ENCODE measurements around the gene SPIN2A. TPM values are rescaled to one million over a fixed set of nuclear protein-coding genes. Genes with fewer than 3 reads are reported as not detected.
"Not testable (repeated sequence)": the region's sequence is repeated elsewhere in the genome, so short reads cannot be mapped to it uniquely, and the experiment has no call there.

Gene SPIN2A
- total RNA-seq, 2 donors from 2014 or later: 0.26 to 0.99 TPM

- intact Hi-C loops (cut with DNase I): no loop called here
Measured at GRCh38 chrX:57121162-57121755, 15.9 kb downstream of the SPIN2A start, which contains the start of gene SPIN2B. Gene SPIN2B (minus strand): TSS chrX:57121548.

GRCh38 chrX:57120619-57121161 is 16.5 kb downstream of the SPIN2A start:
- peak overlapping the region in 3 of 4 donors; percentile 41 to 79 (median 66) for H3K27ac ChIP-seq
- peak in 1 of 4 donors; percentile 5 for DNase-seq

More at GRCh38 chrX:57121162-57121755, 15.9 kb downstream of the SPIN2A start, which contains the start of gene SPIN2B:
- Histone ChIP-seq H3K4me1 (no peaks in the 10 kb centered on the region), H3K9me3 (no peaks in the 10 kb centered on the region), H3K4me3 (peak within 1 kb of the TSS in 1 of 2 donors; percentile 45), H3K27me3 (no peaks in the 10 kb centered on the region), H3K36me3 (replicated peaks in 1 of 2; ENCODE audit: insufficient read depth in 1 of 2, low read depth in 2 of 2) (no peaks in the 10 kb centered on the region), H3K27ac (peak within 1 kb of the TSS; percentile 32 to 79 (median 54))
- DNase-seq (peak; percentile 64 to 82 (median 76)), ATAC-seq (peak; percentile 94)
- 0% methylated on average over 15 of the region's 43 CpGs; no CpG with 5 or more reads in 1 of the 2 donors for WGBS, 2 donors
- TF ChIP-seq POLR2A (IDR thresholded peaks at IDR 0.05): peak; percentile 19 to 78 (median 64)
- peak in 3 of 7 experiments; percentile 13 to 30 (median 24) for TF ChIP-seq CTCF (IDR thresholded peaks at IDR 0.05)

GRCh38 chrX:57119416-57119815 is 17.8 kb downstream of the SPIN2A start:
- DNase-seq (no peak), ATAC-seq (no peak)
- 83 to 100% methylated on average over 1 of the region's 1 CpG for whole genome bisulfite sequencing, 2 donors
- H3K4me1 ChIP-seq: no peaks in the 10 kb centered on the region
- TF ChIP-seq POLR2A (IDR thresholded peaks at IDR 0.05): no peak
- TF ChIP-seq CTCF (IDR thresholded peaks at IDR 0.05): no peak
- H3K9me3 ChIP-seq: no peaks in the 10 kb centered on the region
- no peak overlapping the region for H3K4me3 ChIP-seq
- no peaks in the 10 kb centered on the region for H3K36me3 ChIP-seq (replicated peaks in 1 of 2; ENCODE audit: insufficient read depth in 1 of 2, low read depth in 2 of 2)
- no peak overlapping the region for H3K27ac ChIP-seq
- H3K27me3 ChIP-seq: no peaks in the 10 kb centered on the region
- intact Hi-C loops (cut with DNase I): no loop called here

More at GRCh38 chrX:57120619-57121161, 16.5 kb downstream of the SPIN2A start:
- H3K36me3 ChIP-seq (replicated peaks in 1 of 2; ENCODE audit: insufficient read depth in 1 of 2, low read depth in 2 of 2); H3K27me3 ChIP-seq; ATAC-seq; H3K4me1 ChIP-seq; intact Hi-C loops (cut with DNase I); H3K9me3 ChIP-seq: not testable (repeated sequence)
- peak overlapping the region in 1 of 2 donors; percentile 45 for H3K4me3 ChIP-seq
- WGBS, 2 donors: 0 to 1% methylated on average over 9 to 10 of the region's 12 CpGs

- DNase-seq; H3K27ac ChIP-seq; intact Hi-C loops (cut with DNase I); H3K9me3 ChIP-seq; H3K4me1 ChIP-seq; H3K36me3 ChIP-seq (replicated peaks in 1 of 2; ENCODE audit: insufficient read depth in 1 of 2, low read depth in 2 of 2); ATAC-seq; H3K27me3 ChIP-seq; H3K4me3 ChIP-seq: not testable (repeated sequence)
- WGBS, 2 donors: 39 to 77% methylated on average over 3 to 4 of the region's 4 CpGs
Measured at GRCh38 chrX:57117566-57117965, 19.6 kb downstream of the SPIN2A start.

- DNase-seq (no peak), ATAC-seq (no peak)
- intact Hi-C loops (cut with DNase I): no loop called here
- no peaks in the 10 kb centered on the region for H3K9me3 ChIP-seq
- WGBS, 2 donors: 67 to 91% methylated on average over 1 of the region's 2 CpGs
- no peaks in the 10 kb centered on the region for H3K4me1 ChIP-seq
- H3K36me3 ChIP-seq (replicated peaks in 1 of 2; ENCODE audit: insufficient read depth in 1 of 2, low read depth in 2 of 2): no peaks in the 10 kb centered on the region
- no peaks in the 10 kb centered on the region for H3K27me3 ChIP-seq
- TF ChIP-seq POLR2A (IDR thresholded peaks at IDR 0.05) (no peak), CTCF (IDR thresholded peaks at IDR 0.05) (no peak)
- no peak overlapping the region for H3K27ac ChIP-seq
- no peak overlapping the region for H3K4me3 ChIP-seq
Measured at GRCh38 chrX:57104921-57105398, 32.2 kb downstream of the SPIN2A start.

Measured in body of pancreas (tissue), 4 donors.